Measurements from ENCODE around the gene SERPING1.
"Not testable (repeated sequence)": the region's sequence is repeated elsewhere in the genome, so short reads cannot be mapped to it uniquely, and the experiment has no call there.

The SERPING1 gene

DNA sequence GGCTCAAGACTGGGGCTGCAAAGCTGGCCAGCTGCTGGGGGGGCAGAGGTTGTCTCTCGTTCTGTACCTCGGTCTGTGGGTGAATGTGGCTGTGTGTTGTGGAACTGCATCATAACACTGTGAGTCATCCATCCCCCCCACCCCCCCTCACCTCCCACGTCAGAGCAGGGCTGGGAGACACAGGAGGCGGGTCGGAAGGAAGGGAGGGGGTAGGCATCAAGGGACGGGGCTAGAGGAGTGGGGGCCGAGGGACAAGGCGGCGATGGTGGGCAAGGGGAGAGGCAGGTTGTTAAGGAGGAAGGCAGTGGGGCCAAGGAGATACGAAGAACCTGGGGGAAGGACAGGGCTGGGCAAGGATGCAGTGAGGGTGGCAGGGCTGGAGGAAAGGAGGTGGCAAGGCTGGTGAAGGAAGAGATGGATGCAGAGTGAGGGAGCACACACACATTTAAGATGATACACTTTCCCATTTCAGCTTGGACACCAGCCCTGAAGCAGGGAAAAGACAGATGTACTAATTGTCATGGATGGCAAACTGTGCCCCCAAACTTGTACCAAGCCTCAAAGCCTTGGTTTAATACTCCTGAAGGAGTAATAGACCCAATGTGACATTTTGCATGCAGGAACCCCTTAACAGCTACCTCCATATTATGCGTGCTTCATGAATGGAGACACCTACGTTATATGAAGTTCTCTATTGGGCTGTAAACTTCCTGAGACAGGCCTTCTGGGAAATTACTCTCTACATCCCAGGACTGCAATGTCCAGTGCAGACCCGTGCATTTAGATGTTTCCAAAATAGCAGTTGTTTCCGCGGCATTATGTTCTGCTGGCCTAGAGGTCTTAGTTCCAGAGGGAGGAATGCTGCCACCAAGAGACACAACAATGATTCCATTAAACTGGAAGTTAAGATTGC is 52.6 kb downstream of the SERPING1 start, which contains the start of gene YPEL4:
TSS of gene YPEL4 (minus strand) at position 87 of the 913 bp plus-strand sequence. CDS start 2,805 bp downstream, outside the sequence.
- Histone ChIP-seq H3K4me3 (ENCODE audit: control insufficient read depth in 1 of 7, extremely low read depth in 1 of 7, insufficient read depth in 4 of 7, low read depth in 2 of 7, low read length in 6 of 7) (peak within 1 kb of the TSS; percentile 34 to 77 (median 57)), H3K27me3 (replicated peaks in 2 of 5; ENCODE audit: control insufficient read depth in 4 of 5, insufficient read depth in 5 of 5, low read length in 4 of 5) (peaks cover 0 to 44% (median 19%) of the 10 kb centered on the region in 5 experiments), H3K36me3 (ENCODE audit: control insufficient read depth in 4 of 4, insufficient read depth in 4 of 4, low read length in 3 of 4) (no peaks in the 10 kb centered on the region), H3K27ac (ENCODE audit: insufficient read depth in 1 of 2, low read depth in 1 of 2, low read length in 2 of 2, poor library complexity in 1 of 2, severe bottlenecking in 2 of 2) (no peak within 1 kb of the TSS), H3K4me1 (ENCODE audit: control extremely low read depth in 1 of 4, control insufficient read depth in 4 of 4, insufficient read depth in 4 of 4, low read length in 3 of 4) (peaks cover 31 to 71% (median 63%) of the 10 kb centered on the region in 4 experiments), H3K9me3 (ENCODE audit: control extremely low read depth in 1 of 5, control insufficient read depth in 4 of 5, insufficient read depth in 2 of 5, low read depth in 1 of 5, low read length in 4 of 5) (no peaks in the 10 kb centered on the region)
- 34% methylated on average over 9 of the region's 15 CpGs for WGBS (ENCODE audit: insufficient coverage)
- peak; percentile 87 to 96 (median 95) for DNase-seq
- POLR2A ChIA-PET, result interaction anchor here (1.3 kb wide), 1 partner anchor 11 kb away, joined by 3 read pairs; no protein-coding TSS in a partner anchor
- CTCF ChIA-PET, result interaction anchor here (1.2 to 14.0 kb wide), 4 partner anchors 9 to 297 kb away, joined by 3 to 401 read pairs (median 12); partner anchors contain the start of gene UBE2L6

DNA sequence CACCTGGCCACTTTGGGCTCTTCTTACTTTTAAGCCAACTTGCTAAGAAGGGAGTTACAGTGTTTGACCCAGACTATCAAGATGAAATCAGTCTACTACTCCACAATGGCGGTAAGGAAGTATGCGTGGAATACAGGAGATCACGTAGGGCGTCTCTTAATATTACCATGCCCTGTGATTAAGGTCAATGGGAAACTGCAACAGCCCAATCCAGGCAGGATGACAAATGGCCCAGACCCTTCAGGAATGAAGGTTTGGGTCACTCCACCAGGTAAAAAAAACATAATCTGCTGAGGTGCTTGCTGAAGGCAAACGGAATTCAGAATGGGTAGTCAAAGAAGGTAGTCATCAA is 53.2 kb downstream of the SERPING1 start:
- 94% methylated on average over 5 of the region's 5 CpGs for WGBS (ENCODE audit: insufficient coverage)
- H3K36me3 ChIP-seq (ENCODE audit: control insufficient read depth in 4 of 4, insufficient read depth in 4 of 4, low read length in 3 of 4), result no peaks in the 10 kb centered on the region
- POLR2A ChIA-PET, result interaction anchor here (1.3 kb wide), 1 partner anchor 11 kb away, joined by 3 read pairs; no protein-coding TSS in a partner anchor
- no peak overlapping the region for H3K4me3 ChIP-seq (ENCODE audit: control insufficient read depth in 1 of 7, extremely low read depth in 1 of 7, insufficient read depth in 4 of 7, low read depth in 2 of 7, low read length in 6 of 7)
- H3K9me3 ChIP-seq (ENCODE audit: control extremely low read depth in 1 of 5, control insufficient read depth in 4 of 5, insufficient read depth in 2 of 5, low read depth in 1 of 5, low read length in 4 of 5), result no peaks in the 10 kb centered on the region
- H3K27ac ChIP-seq (ENCODE audit: insufficient read depth in 1 of 2, low read depth in 1 of 2, low read length in 2 of 2, poor library complexity in 1 of 2, severe bottlenecking in 2 of 2), result no peak overlapping the region
- CTCF ChIA-PET, result interaction anchor here (2.8 kb wide), 1 partner anchor 11 kb away, joined by 17 read pairs; no protein-coding TSS in a partner anchor
- H3K4me1 ChIP-seq (ENCODE audit: control extremely low read depth in 1 of 4, control insufficient read depth in 4 of 4, insufficient read depth in 4 of 4, low read length in 3 of 4), result peaks cover 29 to 65% (median 56%) of the 10 kb centered on the region in 4 experiments
- peaks cover 0 to 42% (median 19%) of the 10 kb centered on the region in 5 experiments for H3K27me3 ChIP-seq (replicated peaks in 2 of 5; ENCODE audit: control insufficient read depth in 4 of 5, insufficient read depth in 5 of 5, low read length in 4 of 5)
- DNase-seq, result no peak

GRCh38 chr11:57651408-57651807 is 53.9 kb downstream of the SERPING1 start:
- Histone ChIP-seq H3K9me3 (ENCODE audit: control extremely low read depth in 1 of 5, control insufficient read depth in 4 of 5, insufficient read depth in 2 of 5, low read depth in 1 of 5, low read length in 4 of 5) (no peaks in the 10 kb centered on the region), H3K4me3 (ENCODE audit: control insufficient read depth in 1 of 7, extremely low read depth in 1 of 7, insufficient read depth in 4 of 7, low read depth in 2 of 7, low read length in 6 of 7) (no peak overlapping the region), H3K36me3 (ENCODE audit: control insufficient read depth in 4 of 4, insufficient read depth in 4 of 4, low read length in 3 of 4) (no peaks in the 10 kb centered on the region), H3K4me1 (ENCODE audit: control extremely low read depth in 1 of 4, control insufficient read depth in 4 of 4, insufficient read depth in 4 of 4, low read length in 3 of 4) (peaks cover 25 to 58% (median 49%) of the 10 kb centered on the region in 4 experiments), H3K27me3 (replicated peaks in 2 of 5; ENCODE audit: control insufficient read depth in 4 of 5, insufficient read depth in 5 of 5, low read length in 4 of 5) (peaks cover 0 to 36% (median 16%) of the 10 kb centered on the region in 5 experiments), H3K27ac (ENCODE audit: insufficient read depth in 1 of 2, low read depth in 1 of 2, low read length in 2 of 2, poor library complexity in 1 of 2, severe bottlenecking in 2 of 2) (no peak overlapping the region)
- over 99% methylated on average over 7 of the region's 7 CpGs for WGBS (ENCODE audit: insufficient coverage)
- DNase-seq, result no peak
- ChIA-PET CTCF (interaction anchor here (1.0 to 1.9 kb wide), 3 partner anchors 11 to 13 kb away, joined by 3 to 11 read pairs (median 3); no protein-coding TSS in a partner anchor), POLR2A (no interaction called here)

DNA sequence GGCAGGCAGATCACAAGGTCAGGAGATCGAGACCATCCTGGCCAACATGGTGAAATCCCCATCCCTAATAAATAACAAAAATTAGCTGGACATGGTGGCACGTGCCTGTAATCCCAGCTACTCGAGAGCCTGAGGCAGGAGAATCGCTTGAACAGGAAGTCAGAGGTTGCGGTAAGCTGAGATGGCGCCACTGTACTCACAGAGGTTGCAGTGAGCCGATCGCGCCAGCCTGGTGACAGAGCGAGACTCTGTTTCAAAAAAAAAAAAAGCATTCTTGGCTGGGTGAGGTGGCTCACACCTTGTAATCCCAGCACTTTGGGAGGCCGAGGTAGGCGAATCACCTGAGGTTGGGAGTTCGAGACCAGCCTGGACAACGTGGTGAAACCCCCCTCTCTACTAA is 54.7 kb downstream of the SERPING1 start:
- peak in 2 of 3 donors; percentile 58 to 84 for DNase-seq
- POLR2A ChIA-PET; H3K27ac ChIP-seq (ENCODE audit: insufficient read depth in 1 of 2, low read depth in 1 of 2, low read length in 2 of 2, poor library complexity in 1 of 2, severe bottlenecking in 2 of 2); H3K9me3 ChIP-seq (ENCODE audit: control extremely low read depth in 1 of 5, control insufficient read depth in 4 of 5, insufficient read depth in 2 of 5, low read depth in 1 of 5, low read length in 4 of 5); H3K36me3 ChIP-seq (ENCODE audit: control insufficient read depth in 4 of 4, insufficient read depth in 4 of 4, low read length in 3 of 4): not testable (repeated sequence)
- 60% methylated on average over 14 of the region's 14 CpGs for WGBS (ENCODE audit: insufficient coverage)
- Histone ChIP-seq H3K27me3 (replicated peaks in 2 of 5; ENCODE audit: control insufficient read depth in 4 of 5, insufficient read depth in 5 of 5, low read length in 4 of 5) (peaks cover 0 to 28% (median 10%) of the 10 kb centered on the region in 5 experiments), H3K4me1 (ENCODE audit: control extremely low read depth in 1 of 4, control insufficient read depth in 4 of 4, insufficient read depth in 4 of 4, low read length in 3 of 4) (peaks cover 25 to 58% (median 48%) of the 10 kb centered on the region in 4 experiments), H3K4me3 (ENCODE audit: control insufficient read depth in 1 of 7, extremely low read depth in 1 of 7, insufficient read depth in 4 of 7, low read depth in 2 of 7, low read length in 6 of 7) (peak overlapping the region in 3 of 7 experiments; percentile 33 to 59 (median 34))
- CTCF ChIA-PET, result interaction anchor here (1.0 to 1.9 kb wide), 3 partner anchors 10 to 12 kb away, joined by 3 to 11 read pairs (median 3); no protein-coding TSS in a partner anchor

DNA sequence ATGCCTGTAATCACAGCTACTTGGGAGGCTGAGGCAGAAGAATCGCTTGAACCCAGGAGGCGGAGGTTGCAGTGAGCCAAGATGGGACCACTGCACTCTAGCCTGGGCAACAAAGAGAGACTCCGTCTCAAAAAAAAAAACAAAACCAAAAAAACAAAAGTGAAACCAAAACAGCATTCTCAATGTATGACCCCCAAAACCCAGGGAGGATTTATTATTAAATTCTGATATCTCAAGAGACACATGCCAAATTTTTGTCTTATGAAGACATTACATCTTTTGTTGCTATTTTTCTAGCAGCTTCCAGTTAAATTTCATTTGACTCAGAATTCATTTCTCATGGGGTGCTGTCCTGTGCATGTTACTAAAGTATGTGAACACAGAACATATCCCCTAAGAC is 55.2 kb downstream of the SERPING1 start:
- POLR2A ChIA-PET, result no interaction called here

DNA sequence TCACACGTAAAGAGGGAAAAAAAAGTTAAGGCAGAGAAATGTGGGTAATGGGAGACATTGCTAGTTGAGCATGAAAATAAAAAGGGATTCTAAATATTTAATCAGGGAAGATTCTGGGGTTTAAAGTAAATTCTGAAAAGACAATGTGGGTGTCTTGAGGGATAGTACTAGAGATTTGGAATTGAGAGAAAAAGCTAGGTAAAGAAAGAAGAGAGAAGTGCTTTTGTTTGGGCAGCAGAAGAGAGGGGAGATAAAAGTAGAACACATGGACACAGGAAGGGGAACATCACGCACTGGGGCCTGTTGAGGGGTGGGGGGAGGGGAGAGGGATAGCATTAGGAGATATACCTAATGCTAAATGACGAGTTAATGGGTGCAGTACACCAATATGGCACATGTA is 55.7 kb downstream of the SERPING1 start:
- ChIA-PET CTCF (interaction anchor here (1.9 kb wide), 2 partner anchors 12 to 13 kb away, joined by 6 to 11 read pairs; no protein-coding TSS in a partner anchor), POLR2A (no interaction called here)
- no peaks in the 10 kb centered on the region for H3K36me3 ChIP-seq (ENCODE audit: control insufficient read depth in 4 of 4, insufficient read depth in 4 of 4, low read length in 3 of 4)
- no peak overlapping the region for H3K27ac ChIP-seq (ENCODE audit: insufficient read depth in 1 of 2, low read depth in 1 of 2, low read length in 2 of 2, poor library complexity in 1 of 2, severe bottlenecking in 2 of 2)
- DNase-seq, result peak in 1 of 3 donors; percentile 27
- no peaks in the 10 kb centered on the region for H3K9me3 ChIP-seq (ENCODE audit: control extremely low read depth in 1 of 5, control insufficient read depth in 4 of 5, insufficient read depth in 2 of 5, low read depth in 1 of 5, low read length in 4 of 5)
- H3K4me3 ChIP-seq (ENCODE audit: control insufficient read depth in 1 of 7, extremely low read depth in 1 of 7, insufficient read depth in 4 of 7, low read depth in 2 of 7, low read length in 6 of 7), result peak overlapping the region in 4 of 7 experiments; percentile 2 to 59 (median 19)
- 20% methylated on average over 1 of the region's 3 CpGs for WGBS (ENCODE audit: insufficient coverage)
- H3K27me3 ChIP-seq (replicated peaks in 2 of 5; ENCODE audit: control insufficient read depth in 4 of 5, insufficient read depth in 5 of 5, low read length in 4 of 5), result peaks cover 0 to 18% (median 10%) of the 10 kb centered on the region in 5 experiments
- peaks cover 30 to 50% (median 42%) of the 10 kb centered on the region in 4 experiments for H3K4me1 ChIP-seq (ENCODE audit: control extremely low read depth in 1 of 4, control insufficient read depth in 4 of 4, insufficient read depth in 4 of 4, low read length in 3 of 4)

More for the DNA sequence above, 55.2 kb downstream of the SERPING1 start:
- peak in 2 of 3 donors; percentile 51 to 57 for DNase-seq
- peak overlapping the region in 6 of 7 experiments; percentile 2 to 59 (median 34) for H3K4me3 ChIP-seq (ENCODE audit: control insufficient read depth in 1 of 7, extremely low read depth in 1 of 7, insufficient read depth in 4 of 7, low read depth in 2 of 7, low read length in 6 of 7)
- no peaks in the 10 kb centered on the region for H3K36me3 ChIP-seq (ENCODE audit: control insufficient read depth in 4 of 4, insufficient read depth in 4 of 4, low read length in 3 of 4)
- WGBS (ENCODE audit: insufficient coverage), result 88% methylated on average over 1 of the region's 3 CpGs
- no peaks in the 10 kb centered on the region for H3K9me3 ChIP-seq (ENCODE audit: control extremely low read depth in 1 of 5, control insufficient read depth in 4 of 5, insufficient read depth in 2 of 5, low read depth in 1 of 5, low read length in 4 of 5)
- peaks cover 25 to 53% (median 44%) of the 10 kb centered on the region in 4 experiments for H3K4me1 ChIP-seq (ENCODE audit: control extremely low read depth in 1 of 4, control insufficient read depth in 4 of 4, insufficient read depth in 4 of 4, low read length in 3 of 4)
- CTCF ChIA-PET, result interaction anchor here (1.9 kb wide), 1 partner anchor 12 kb away, joined by 11 read pairs; no protein-coding TSS in a partner anchor
- H3K27ac ChIP-seq (ENCODE audit: insufficient read depth in 1 of 2, low read depth in 1 of 2, low read length in 2 of 2, poor library complexity in 1 of 2, severe bottlenecking in 2 of 2), result no peak overlapping the region
- H3K27me3 ChIP-seq (replicated peaks in 2 of 5; ENCODE audit: control insufficient read depth in 4 of 5, insufficient read depth in 5 of 5, low read length in 4 of 5), result peaks cover 0 to 23% (median 10%) of the 10 kb centered on the region in 5 experiments

Data from common myeloid progenitor, CD34-positive (primary cell).